ENCODE data around the gene ZFYVE28. TPM values are rescaled to one million over a fixed set of nuclear protein-coding genes. Genes with fewer than 3 reads are reported as not detected.
"Not testable (repeated sequence)": the region's sequence is repeated elsewhere in the genome, so short reads cannot be mapped to it uniquely, and the experiment has no call there.

The ZFYVE28 gene
- total RNA-seq, 1 experiment from 2014 or later: 5.0 TPM

- no peak for DNase-seq (ENCODE audit: low read depth)
Measured at GRCh38 chr4:2446656-2447564, 28.5 kb upstream of the ZFYVE28 start.

GRCh38 chr4:2445571-2445970, 27.1 kb upstream of the ZFYVE28 start:
- no peak for DNase-seq (ENCODE audit: low read depth)

GRCh38 chr4:2445130-2445529, 26.7 kb upstream of the ZFYVE28 start:
- no peak for DNase-seq (ENCODE audit: low read depth)

DNA sequence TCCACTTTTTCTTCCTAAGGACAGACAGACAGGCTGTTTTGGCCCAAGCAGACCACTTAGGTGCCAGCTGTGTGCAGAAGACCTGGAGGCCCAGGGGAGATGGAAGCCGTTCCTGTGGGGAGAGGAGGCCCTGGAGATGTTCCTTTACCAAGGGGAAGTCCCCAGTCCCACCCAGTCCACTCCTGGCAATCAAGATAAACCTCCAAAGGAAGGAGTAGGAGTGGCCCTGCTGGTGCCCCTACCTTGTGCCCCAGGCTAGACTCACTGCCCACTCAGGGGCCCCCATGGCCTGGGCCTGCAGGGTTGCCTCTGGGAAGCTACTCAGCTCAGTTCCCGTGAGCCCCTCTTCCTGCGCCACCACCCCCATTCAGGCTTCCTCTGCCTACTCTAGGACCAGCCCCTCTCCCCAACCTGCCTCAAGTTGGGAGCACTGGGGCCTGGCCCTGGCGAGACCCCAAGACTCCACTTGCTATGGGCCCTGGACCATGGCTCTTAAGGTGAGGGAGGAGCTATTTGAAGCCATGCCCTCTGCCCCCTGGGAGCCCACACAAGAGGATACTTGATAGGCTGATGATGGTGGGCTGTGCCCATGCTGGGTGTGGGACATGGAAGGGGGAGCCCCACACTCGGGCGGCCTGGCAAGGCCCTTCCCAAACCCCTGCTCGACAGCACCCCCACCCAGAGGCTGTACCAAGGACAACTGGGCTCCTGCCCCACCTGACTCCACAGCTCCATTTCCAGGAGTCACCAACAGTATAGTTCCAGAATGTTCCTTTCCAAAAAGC, 25.7 kb upstream of the ZFYVE28 start:
- DNase-seq (ENCODE audit: low read depth): no peak

GRCh38 chr4:2443061-2443730, 24.8 kb upstream of the ZFYVE28 start:
- no peak for DNase-seq (ENCODE audit: low read depth)

DNA sequence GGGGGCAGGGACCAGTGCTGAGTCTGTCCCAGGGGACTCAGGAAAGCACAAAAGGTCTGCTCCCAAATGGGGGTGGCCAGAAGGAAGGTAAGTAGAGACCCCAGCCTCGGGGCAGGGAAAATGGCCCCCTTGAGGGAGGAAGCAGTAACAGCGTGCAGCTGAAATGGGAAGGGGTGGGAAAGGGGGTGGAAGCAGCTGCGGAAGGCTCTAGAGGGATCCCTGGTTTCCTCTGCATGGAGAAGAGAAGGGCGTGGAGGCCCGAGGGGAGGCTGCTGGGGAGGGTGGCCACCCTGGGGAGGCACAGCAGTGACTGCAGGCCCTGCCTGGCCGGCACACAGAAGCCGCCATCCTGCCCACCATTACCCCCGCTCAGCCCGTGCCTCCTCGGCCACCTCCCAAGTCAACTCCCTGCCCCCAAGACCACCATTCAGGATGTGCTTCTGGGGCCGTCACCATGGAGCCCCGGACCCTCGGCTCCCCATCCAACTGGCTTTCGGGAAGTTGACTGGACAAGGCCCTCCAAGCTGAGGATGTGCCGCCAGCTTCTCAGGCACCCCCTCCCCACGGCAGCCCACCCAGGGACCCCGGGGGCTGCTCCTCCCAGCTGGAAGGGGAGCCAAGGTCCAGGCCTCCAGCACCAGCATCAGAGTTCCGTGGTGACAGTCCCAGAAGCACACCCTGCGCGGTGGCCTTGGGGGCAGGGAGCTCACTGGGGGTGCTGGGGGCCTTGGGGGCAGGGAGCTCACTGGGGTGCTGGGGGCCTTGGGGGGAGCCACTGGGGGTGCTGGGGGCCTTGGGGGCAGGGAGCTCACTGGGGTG, 23.9 kb upstream of the ZFYVE28 start:
- no peak for DNase-seq (ENCODE audit: low read depth)

- peak; percentile 65 for DNase-seq (ENCODE audit: low read depth)
Measured at GRCh38 chr4:2441393-2442174, 23.1 kb upstream of the ZFYVE28 start.

DNA sequence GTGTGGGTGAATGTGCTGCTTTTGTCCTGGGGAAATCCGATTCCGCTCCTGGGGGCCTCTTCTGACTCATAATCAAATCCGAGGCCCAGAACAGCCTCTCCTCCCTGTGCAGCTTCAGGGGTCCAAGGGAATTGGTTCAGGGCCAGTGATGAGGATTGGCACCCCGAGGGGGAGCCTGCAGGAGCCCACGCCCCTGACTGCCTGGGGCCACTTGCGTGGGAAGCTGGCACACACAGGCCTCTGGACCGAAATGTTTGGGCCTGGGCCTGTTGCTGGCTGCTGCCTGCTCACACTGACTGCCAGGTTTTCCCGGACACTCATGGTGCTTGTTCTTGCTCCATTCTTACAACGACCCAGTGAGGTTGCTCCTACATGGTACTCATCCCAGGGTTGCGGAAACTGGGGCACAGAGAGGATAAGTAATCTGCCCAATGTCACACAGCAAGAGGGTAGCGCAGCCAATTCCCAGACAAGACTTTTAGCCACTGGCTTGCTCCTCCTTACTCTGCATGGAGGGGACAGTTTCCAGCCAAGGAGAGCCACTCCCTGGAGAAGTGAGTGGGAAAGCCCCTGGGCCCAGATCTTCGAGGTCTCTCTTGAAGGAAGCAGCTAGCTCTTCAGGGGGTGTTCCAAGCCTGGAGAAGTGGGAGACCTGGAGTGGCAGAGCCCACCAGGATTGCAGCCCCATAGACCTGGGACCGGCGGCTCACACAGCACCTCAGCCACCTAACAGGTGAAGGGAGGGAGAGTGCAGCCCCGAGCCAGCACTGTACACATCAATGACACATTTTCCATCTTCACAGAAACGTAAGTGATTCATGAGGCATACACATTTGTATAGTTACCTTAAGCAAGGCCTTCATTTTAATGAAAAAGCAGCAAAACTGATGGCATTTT, 20.6 kb upstream of the ZFYVE28 start:
- no peak for DNase-seq (ENCODE audit: low read depth)

DNA sequence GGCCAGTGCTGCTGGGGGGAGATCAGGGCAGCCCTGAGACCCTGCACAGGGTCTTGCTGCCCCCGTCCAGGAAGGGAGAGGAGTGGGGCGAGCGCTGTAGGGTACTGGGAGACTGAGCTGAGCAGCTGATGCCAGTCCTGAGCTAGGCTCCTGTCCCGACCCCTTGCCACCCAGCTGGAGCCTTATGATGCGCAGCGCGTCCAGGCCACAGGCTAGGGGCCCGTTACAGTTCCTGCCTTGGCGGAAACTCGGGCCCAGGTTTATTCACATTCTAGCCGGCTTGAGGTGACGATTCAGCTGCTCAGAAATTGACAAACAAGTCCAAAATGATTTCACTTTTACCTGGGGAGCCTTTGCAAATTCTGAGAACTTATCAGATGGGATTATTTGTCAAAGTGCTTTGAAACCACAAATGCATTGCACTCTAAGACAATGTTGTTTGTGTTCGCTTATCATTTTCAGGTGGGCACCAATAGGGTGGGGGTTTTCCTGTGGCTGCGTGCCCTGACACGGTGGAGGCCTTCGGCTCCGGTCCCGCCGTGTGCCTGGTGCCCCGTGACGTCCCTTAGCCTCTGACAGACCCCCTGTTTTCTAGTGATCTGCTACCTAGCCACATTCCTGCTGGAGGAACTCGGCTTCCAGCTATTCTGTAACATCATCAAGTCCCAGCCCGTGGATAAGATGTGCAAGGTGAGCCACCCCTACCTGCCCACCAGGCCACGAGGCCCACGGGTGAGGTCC, 19.2 kb upstream of the ZFYVE28 start:
- no peak for DNase-seq (ENCODE audit: low read depth)

GRCh38 chr4:2436761-2437474, 18.5 kb upstream of the ZFYVE28 start:
- DNase-seq (ENCODE audit: low read depth): no peak

DNA sequence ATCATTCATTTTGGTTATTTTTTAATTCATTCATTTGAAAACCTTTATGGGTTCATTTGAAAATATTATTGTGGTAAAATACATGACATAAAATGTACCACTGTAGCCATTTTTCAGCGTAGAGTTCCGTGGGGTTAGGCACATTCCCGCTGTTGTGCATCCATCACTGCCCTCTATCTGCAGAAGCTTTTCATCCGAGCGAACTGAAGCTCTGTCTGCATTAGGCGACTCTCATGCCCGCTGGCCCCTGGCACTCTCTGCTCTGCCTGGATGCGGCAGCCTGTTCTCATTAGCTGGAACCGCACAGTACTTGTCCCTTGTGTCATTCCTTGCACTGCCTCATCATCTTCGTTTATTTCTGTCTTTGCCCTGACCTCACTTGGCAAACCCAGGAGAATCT, 17.9 kb upstream of the ZFYVE28 start:
- no peak for DNase-seq (ENCODE audit: low read depth)

DNA sequence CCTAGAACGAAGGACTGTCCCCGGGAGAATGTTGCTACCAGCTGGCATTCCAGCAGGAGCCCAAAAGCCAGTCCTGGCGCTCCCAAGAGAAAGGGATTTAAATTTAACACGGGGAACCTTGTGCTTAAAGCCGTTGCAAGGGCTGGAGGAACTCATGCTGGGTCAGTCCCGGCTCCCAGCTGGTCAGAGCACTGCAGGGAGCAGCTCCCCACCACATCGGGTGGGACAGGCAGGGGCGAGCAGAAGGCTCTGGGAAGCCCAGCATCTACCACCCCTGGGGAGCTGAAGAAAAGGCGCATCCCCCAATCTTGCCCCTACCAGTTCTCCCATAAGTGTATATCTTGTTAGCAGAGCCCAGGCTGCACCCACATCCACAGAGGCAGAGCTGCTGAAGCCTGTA, 16.0 kb upstream of the ZFYVE28 start:
- DNase-seq (ENCODE audit: low read depth): no peak

- no peak for DNase-seq (ENCODE audit: low read depth)
Measured at GRCh38 chr4:2433609-2434350, 15.3 kb upstream of the ZFYVE28 start.

DNA sequence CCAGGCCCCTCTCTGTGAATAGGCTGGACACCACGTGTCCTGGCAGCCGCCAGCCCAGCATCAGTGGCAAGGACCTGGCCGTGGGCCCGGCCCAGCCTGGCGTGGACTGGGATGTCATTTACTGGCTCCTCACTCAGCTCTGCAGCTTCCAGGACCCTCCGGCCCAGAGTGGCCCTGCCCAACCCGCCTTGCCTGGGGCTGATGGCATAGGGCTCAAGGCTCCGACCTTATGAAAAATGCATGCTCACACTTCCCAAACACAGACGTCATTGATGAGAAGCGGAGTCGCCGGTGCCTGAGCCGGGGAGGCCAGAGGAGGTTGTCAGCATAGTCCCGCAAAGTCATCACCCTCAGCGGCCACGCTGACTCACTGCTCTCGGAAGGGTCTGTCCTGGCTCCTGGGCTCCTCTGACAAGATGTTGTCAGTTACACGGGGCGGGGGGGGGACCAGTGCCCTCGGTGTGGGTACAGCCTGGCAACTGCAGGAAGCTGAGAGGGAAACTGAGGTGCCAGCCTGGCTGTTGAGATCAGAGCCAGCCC, 14.6 kb upstream of the ZFYVE28 start:
- peak; percentile 54 for DNase-seq (ENCODE audit: low read depth)

- DNase-seq (ENCODE audit: low read depth): no peak
Measured at GRCh38 chr4:2432004-2432403, 13.6 kb upstream of the ZFYVE28 start.

DNA sequence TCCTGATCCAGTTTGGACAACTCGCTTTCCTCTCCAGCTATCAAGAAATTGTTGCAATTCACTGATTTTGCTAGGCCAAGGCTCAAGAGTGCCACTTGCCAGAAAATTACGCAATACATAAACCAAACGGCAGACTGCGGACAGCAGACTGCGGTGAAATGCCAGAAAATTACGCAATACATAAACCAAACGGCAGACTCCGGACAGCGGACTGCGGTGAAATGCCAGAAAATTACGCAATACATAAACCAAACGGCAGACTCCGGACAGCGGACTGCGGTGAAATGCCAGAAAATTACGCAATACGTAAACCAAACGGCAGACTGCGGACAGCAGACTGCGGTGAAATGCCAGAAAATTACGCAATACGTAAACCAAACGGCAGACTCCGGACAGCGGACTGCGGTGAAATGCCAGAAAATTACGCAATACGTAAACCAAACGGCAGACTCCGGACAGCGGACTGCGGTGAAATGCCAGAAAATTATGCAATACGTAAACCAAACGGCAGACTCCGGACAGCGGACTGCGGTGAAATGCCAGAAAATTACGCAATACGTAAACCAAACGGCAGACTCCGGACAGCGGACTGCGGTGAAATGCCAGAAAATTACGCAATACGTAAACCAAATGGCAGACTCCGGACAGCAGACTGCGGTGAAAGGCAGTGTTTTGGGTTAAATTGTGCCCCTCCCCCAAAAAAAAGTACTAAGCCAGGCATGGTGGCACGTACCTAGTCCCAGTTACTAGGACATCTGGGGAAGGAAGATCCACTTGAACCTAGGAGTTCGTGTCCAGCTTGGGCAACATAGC, 11.7 kb upstream of the ZFYVE28 start:
- not testable (repeated sequence) for DNase-seq (ENCODE audit: low read depth)
